ENCODE results near the gene LRRC61. TPM values are rescaled to one million over a fixed set of nuclear protein-coding genes. Genes with fewer than 3 reads are reported as not detected.

LRRC61 gene
- total RNA-seq, 1 donor from 2014 or later = 20.9 TPM

DNA sequence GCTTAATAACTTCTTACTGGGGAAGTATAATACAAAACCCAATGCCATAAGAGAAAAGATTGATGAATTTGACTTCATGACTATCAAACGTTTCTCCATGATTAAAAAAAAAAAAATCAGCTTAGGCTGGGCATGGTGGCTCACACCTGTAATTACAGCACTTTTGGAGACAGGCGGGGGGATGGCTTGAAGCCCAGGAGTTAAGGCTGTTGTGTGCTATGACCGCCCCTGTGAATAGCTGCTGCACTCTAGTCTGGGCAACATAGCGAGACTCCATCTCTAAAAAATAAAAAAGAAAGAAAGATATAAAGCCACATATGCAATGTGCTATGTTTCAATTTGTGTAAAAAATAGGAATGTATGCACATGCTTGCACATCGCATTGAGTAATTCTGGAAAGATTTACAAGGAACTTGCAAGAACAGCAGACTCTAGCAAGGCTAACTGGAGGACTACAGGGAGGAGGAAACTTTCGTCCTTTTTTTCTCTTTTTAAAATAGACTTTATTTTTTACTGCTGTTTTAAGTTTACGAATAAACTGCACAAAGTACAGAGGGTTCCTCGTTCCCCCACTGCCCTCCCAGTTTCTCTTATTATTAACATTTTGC lies 28.5 kb downstream of the LRRC61 start:
- intact Hi-C loops (cut with micrococcal nuclease) = no loop called here

DNA sequence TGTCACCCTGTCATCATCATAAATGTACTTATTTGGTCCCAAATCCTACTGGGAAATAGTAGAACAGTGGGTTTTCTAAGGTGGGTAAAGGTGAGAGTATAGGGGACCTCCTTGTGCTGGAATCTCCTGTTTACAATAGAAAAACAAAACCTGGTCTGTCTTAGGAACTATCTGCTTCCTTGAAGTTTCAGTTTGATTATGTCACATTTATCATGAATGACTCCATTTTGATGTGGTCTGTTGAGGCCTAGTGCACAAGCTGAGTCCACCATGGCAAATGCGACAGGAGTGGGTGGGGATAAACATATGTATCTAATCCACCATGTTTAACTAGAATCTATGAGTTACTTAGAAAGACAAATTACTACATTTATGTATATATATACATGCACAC lies 32.5 kb downstream of the LRRC61 start:
- intact Hi-C loops (cut with micrococcal nuclease) = loop anchor here (1.0 to 2.0 kb wide), 4 partner anchors 24 to 401 kb away; partner anchors contain the start of gene ZNF775

DNA sequence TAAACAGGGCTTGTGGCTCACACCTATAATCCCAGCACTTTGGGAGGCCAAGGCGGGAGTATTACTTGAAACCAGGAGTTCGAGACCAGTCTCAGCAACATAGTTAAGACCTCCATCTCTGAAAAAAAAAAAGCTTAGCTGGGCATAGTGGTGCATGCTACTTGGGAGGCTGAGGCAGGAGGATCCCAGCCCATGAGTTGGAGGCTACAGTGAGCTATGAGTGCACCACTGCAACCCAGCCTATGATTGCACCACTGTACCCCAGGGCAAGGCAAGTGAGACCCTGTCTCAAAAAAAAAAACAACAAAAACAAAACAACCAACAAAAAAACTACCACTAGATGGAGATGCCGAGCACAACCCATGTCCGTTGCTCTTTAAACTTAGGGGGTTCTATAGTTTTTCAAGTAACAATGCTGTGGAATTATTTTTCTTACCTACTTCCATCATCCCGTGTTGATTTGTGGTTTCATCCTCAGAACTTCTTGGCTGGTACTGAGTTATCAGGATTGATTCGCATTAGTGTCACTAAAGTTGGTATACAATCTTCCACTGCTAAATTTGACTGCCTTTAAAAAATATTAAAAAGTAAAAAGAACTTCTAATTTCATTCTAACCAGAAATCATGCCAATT lies 33.2 kb downstream of the LRRC61 start:
- intact Hi-C loops (cut with micrococcal nuclease) = loop anchor here (1.0 to 2.0 kb wide), 4 partner anchors 23 to 400 kb away; partner anchors contain the start of gene ZNF775

DNA sequence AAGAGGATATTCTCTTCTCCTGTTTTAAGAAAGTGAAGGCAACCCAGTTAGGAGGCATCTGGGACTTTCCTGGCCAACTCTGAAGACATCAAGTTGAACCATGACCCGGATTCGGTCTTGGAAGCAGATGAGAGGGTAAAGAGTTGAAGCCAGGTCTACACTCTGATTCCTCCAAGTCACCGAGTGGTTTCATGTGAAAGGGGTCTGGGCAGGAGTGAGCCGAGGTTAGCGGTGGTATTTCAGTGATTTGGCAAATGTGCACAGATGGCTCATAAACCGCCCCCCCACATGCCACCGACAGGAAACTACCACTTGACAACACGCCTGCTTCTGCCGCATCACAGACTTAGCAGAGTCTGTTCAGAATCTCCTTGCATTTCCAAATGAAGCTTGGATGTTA lies 34.1 kb downstream of the LRRC61 start:
- intact Hi-C loops (cut with micrococcal nuclease) = loop anchor here (1.0 to 2.0 kb wide), 2 partner anchors 11 to 400 kb away; partner anchors contain the start of gene REPIN1

DNA sequence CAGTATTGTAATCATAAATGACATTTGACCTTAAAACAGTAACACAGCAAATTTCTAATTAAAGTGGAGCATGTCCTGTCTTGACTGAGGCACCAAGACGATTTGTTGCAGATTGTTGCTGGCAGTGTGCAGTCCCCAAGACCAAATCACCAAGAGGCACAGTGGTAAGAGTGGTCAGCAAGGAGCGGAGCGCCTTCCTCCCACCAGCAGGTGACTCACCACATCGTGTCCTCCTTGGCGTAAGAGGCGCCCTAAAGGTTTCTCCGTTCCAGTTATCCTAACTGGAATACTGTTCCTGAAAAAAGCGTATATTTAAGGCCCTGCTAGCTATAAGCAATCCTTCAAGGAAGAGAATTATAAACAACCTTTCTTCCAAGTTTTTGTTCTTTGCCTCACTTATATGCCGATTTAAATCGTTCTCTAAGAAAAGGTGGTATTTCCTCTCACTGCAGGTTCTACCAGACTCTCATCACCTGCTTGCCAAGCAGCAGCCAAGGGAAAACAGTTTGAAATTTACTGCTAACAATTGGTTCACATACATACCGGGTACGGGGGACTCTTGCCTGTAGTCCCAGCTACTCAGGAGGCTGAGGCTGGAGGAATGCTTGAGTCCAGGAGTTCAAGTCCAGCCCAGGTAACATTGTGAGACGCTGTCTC lies 34.7 kb downstream of the LRRC61 start:
- intact Hi-C loops (cut with micrococcal nuclease) = loop anchor here (1.0 to 2.0 kb wide), 2 partner anchors 10 to 399 kb away; partner anchors contain the start of gene REPIN1

DNA sequence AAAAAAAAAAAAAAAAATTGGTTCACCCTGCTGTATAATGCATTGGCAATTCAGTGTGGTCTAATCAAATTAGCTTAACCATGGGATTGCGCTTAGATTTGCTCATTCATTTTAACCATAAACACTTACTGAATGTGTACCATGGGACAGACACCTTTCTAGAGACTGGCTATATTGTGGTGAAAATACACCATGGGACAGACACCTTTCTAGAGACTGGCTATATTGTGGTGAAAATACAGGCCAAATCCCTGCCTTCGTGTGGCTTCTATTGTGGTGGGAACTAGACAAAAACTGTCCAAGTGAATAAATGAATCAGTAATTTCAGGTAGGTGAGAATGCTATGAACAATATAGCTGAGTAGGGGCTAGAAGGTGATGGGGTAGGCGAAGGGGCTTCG lies 35.3 kb downstream of the LRRC61 start:
- intact Hi-C loops (cut with micrococcal nuclease) = no loop called here

GRCh38 chr7:150358988-150359621 lies 36.0 kb downstream of the LRRC61 start:
- intact Hi-C loops (cut with micrococcal nuclease) = no loop called here

DNA sequence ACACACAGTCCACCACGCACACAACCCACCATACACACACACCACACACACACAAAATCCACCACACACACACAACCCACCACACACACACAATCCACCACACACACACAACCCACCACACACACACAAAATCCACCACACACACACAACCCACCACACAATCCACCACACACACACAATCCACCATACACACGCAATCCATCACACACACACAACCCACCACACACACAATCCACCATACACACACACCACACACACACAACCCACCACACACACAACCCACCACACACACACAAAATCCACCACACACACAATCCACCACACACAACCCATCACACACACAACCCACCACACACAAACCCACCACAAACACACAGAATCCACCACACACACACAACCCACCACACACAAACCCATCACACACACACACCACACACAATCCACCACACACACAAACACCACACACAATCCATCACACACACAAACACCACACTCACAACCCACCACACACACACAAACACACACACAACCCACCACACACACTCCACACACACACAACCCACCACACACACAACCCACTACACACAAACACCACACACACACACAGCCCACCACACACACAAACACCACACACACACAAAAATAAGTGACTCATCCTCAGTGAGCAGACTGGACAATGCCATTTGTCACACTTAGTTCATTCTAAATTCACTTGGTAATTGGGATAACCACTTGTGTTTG lies 36.6 kb downstream of the LRRC61 start:
- intact Hi-C loops (cut with micrococcal nuclease) = no loop called here

DNA sequence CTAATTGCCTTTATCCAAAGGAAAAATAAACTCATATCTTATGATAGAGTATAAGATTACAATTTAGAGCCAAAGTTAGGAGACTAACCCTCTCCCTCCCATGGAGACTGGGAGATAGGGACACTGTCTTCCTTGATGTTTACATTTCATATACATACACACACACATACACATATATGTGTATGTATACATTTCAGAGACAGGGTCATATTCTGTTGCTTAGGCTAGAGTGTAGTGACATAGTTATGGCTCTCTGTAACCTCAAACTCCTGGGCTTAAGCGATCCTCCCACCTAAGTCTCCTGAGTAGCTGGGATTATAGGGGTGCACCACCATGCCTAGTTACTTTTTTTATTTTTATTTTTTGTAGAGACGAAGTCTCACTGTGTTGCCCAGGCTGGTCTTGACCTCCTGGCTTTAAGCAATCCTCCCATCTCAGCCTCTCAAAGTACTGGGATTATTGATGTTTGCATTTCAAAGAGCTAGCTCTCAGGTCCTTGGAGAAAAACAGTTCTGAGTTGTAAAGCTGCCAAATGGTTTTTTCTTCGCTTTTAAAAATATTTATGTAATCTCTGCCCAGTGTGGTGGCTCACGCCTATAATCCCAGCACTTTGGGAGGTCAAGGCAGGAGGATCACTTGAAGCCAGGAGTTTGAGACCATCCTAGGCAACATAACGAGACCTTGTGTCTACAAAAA lies 37.4 kb downstream of the LRRC61 start:
- intact Hi-C loops (cut with micrococcal nuclease) = no loop called here

GRCh38 chr7:150361402-150361801 lies 38.2 kb downstream of the LRRC61 start:
- intact Hi-C loops (cut with micrococcal nuclease) = no loop called here

DNA sequence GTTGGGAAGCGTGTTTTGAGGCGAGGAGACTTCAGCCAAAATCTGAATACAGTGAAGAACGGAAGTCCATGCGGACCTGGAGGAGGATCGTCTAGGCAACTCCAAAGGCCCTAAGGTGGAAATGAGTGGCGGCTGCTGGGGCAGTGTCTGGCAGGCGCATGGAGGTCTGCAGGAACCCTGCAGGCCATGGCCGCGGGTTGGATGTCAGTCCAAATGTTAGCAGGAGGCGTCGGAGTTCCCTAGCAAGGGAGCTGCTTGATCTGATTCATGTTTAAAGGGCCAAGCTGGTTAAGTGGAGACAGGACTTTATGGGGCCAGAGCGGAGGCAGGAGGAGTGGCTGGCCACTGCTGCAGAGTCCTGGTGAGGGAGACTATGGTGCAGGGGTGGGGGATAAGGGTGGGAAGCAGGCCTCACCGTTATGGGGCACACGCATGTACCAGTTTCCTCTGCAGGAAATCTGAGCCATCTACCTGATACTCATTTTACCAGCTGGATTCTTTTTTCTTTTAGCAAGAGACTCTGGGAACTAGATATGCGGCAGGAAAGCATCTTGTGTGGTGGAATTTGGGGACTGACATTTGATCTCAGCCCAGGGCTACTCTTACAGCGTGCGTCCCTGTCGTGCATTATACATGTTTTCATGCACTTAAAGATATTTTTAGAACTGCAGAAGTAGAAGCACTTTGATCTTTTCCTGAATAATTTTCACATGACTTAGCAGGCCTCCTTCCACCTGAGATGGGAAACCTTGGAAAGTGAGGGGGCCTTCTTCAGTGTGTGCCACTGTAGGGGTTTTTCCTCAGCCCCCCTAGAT lies 38.9 kb downstream of the LRRC61 start:
- intact Hi-C loops (cut with micrococcal nuclease) = no loop called here

- intact Hi-C loops (cut with micrococcal nuclease) = no loop called here
These were observed 40.2 kb downstream of the LRRC61 start for GRCh38 chr7:150363370-150363769.

- intact Hi-C loops (cut with micrococcal nuclease) = no loop called here
These were observed 40.7 kb downstream of the LRRC61 start for GRCh38 chr7:150363872-150364271.

- intact Hi-C loops (cut with micrococcal nuclease) = no loop called here
These were observed 42.0 kb downstream of the LRRC61 start for GRCh38 chr7:150365194-150365593.

DNA sequence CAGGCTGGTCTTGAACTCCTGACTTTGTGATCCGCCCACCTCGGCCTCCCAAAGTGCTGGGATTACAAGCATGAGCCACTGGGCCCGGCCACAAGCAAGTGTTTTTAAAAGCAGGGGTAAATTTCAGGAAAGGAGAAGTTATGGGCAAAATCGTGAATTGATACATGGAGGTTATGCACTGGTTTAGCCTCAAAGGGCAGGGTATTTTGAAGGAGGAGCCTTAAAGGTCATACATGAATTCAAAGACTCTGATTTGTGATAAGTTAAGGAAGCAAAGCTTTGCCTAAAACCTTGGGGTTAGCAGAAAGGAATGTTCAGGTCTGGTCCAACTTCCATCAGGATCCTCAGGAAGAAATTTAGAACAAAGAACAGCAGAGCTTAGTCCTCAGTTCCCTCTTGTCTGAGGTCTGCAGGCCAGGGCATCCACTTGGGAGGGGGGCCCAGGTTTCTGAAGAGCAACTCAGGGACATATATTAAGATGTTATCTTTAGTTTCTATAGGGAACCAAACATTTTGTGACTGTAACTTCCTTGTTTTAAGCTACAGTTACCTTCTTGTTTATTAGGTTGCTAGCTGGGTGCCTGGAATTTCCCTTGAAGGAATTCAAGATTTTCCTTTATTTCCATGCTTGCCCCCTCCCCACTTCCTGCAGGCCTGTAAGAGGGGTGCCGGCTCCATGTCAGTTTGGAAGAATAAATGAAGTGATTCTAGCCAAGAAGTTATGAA lies 42.7 kb downstream of the LRRC61 start:
- intact Hi-C loops (cut with micrococcal nuclease) = no loop called here

GRCh38 chr7:150367677-150368095 lies 44.5 kb downstream of the LRRC61 start:
- intact Hi-C loops (cut with micrococcal nuclease) = loop anchor here (1.0 to 2.0 kb wide), 3 partner anchors 10 to 45 kb away; partner anchors contain the start of genes ACTR3C and LRRC61

GRCh38 chr7:150368096-150368883 lies 45.1 kb downstream of the LRRC61 start, which contains the start of gene REPIN1:
Gene REPIN1 (plus strand): TSS chr7:150368822. CDS start chr7:150369712, 890 bp downstream.
- intact Hi-C loops (cut with micrococcal nuclease) = loop anchor here (1.0 to 2.0 kb wide), 3 partner anchors 11 to 45 kb away; partner anchors contain the start of genes ACTR3C and LRRC61
